CD4-positive, alpha-beta T cell (primary cell): ENCODE measurements around the gene B4GALT1. TPM values are rescaled to one million over a fixed set of nuclear protein-coding genes. Genes with fewer than 3 reads are reported as not detected.
A peak's percentile ranks its signal among the peaks of the same experiment; 100 is the strongest.

Source experiments
- ATAC-seq: fragments of 200-7000 bp; cut with Tn5 transposase; one replicate; pipeline ENCODE4 v1.10.0; 2022; ENCODE audit warnings: mild to moderate bottlenecking; ENCODE audit not compliant: poor library complexity
- CTCF ChIA-PET: fragments of 350-600 bp; sonication (Branson Sonifier 250); formaldehyde crosslinking; loops from one replicate; lab custom pipeline; 2021; ENCODE audit warnings: antibody characterized with exemption, inconsistent platforms; lab: Charles Lee
- POLR2A ChIA-PET: fragments of 350-600 bp; sonication (Branson Sonifier 250); formaldehyde crosslinking; loops from one replicate; lab custom pipeline; 2021; ENCODE audit warnings: antibody characterized with exemption, inconsistent platforms; lab: Charles Lee
- DNase-seq, 14 experiments: peaks; one replicate each; pipeline ENCODE4 v3.0.0-alpha.2; 2013 to 2020; ENCODE audit warnings: mixed read lengths in 2 of 14
- H3K27ac ChIP-seq, 2 donors: one replicate each; pipeline versions ENCODE4 v1.5.1 to v1.7.0; 2013; ENCODE audit warnings: low read length in 2 of 2, low read depth in 1 of 2, mild to moderate bottlenecking in 1 of 2
- H3K27me3 ChIP-seq, 2 experiments: 1 replicate in 1 of 2; 2 replicates in 1 of 2; pipeline versions ENCODE4 v1.6.1 to v1.7.0; 2013; ENCODE audit warnings: low read length in 2 of 2, control low read depth in 1 of 2, mild to moderate bottlenecking in 1 of 2, moderate library complexity in 1 of 2; ENCODE audit not compliant: insufficient read depth in 2 of 2, control insufficient read depth in 1 of 2
- H3K36me3 ChIP-seq: one replicate; pipeline ENCODE4 v1.6.1; 2013; ENCODE audit warnings: low read length, control low read depth; ENCODE audit not compliant: insufficient read depth
- H3K4me1 ChIP-seq: one replicate; pipeline ENCODE4 v1.6.1; 2013; ENCODE audit warnings: low read length, control low read depth; ENCODE audit not compliant: insufficient read depth
- H3K4me3 ChIP-seq: one replicate; pipeline ENCODE4 v1.5.1; 2013; ENCODE audit warnings: mild to moderate bottlenecking, low read length, moderate library complexity
- H3K9me3 ChIP-seq, 2 experiments: 1 replicate in 1 of 2; 2 replicates in 1 of 2; pipeline versions ENCODE4 v1.6.1 to v1.7.0; 2013; ENCODE audit warnings: low read length in 2 of 2, mild to moderate bottlenecking in 2 of 2, control low read depth in 1 of 2, moderate library complexity in 1 of 2; ENCODE audit not compliant: control insufficient read depth in 1 of 2, insufficient read depth in 1 of 2
- H3K27ac Mint-ChIP-seq: one replicate; pipeline ENCODE4 v1.8.0; 2020; ENCODE audit warnings: mixed read lengths
- H3K27me3 Mint-ChIP-seq: one replicate; pipeline ENCODE4 v1.8.0; 2021; ENCODE audit warnings: mixed read lengths
- H3K36me3 Mint-ChIP-seq: one replicate; pipeline ENCODE4 v1.8.0; 2021; ENCODE audit warnings: low read depth, mixed read lengths
- H3K4me1 Mint-ChIP-seq: one replicate; pipeline ENCODE4 v1.8.0; 2021; ENCODE audit warnings: low read depth, mixed read lengths
- H3K4me3 Mint-ChIP-seq: one replicate; pipeline ENCODE4 v1.8.0; 2020; ENCODE audit warnings: mild to moderate bottlenecking, mixed read lengths
- H3K9me3 Mint-ChIP-seq: one replicate; pipeline ENCODE4 v1.8.0; 2020; ENCODE audit warnings: mixed read lengths
- intact Hi-C, 2 experiments: fragments of 100-400 bp; cut with DNase I in 1 of 2; cut with micrococcal nuclease in 1 of 2; formaldehyde crosslinking; loops; one replicate each; pipeline versions ENCODE4 v1.15.1 to v1.9.0; 2023 to 2025; cut with DNase I, micrococcal nuclease
- total RNA-seq, 174 experiments: library from RNA in 2 of 174; stranded (reverse) in 2 of 174; gene quantifications; one replicate each; pipeline ENCODE4 v1.2.3 and lab custom pipeline; 2021 to 2026
- TF ChIP-seq, protein P1 (sequence below): fragments of 200-600 bp; IDR thresholded peaks from one replicate; pipeline ENCODE4 v1.8.0; 2022; ENCODE audit warnings: antibody characterized with exemption, mild to moderate bottlenecking

B4GALT1 gene
- total RNA-seq, 2 experiments from 2014 or later: 74.7 to 77.0 TPM

DNA sequence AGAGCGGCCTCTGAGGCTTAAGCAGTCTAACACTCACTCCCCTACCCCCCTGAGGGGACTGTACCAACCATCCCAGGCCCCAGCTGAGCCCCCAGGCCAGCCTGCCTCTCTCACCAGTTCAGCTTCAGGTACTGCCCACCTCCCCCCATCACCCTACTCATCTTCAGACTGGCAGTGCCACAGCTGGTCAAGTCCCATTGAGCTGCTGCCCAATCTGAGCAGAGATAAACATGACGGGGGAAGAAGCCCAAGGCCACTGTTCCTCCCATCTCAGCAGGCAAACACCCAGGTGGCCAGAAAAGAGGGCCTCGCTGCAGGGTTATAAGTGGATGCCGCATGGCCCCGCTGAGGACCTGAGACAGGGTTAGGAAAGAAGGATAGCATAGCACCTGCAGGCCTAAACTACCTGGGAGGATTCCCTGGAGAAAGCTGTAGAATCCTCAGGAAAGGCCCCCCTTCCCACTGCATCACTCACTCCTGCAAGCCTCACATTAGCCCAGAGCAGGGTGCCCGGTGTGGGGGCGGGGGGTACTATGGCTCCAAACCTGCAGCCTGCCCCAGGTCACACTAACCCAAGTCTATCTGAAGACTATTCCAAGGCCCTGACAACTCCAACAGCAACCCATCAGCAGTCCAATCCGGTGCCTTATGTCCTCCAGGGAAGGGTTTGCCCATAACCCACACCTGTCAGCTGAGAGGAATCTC, 3.6 kb downstream of the B4GALT1 start:
- TF ChIP-seq, protein P1, sequence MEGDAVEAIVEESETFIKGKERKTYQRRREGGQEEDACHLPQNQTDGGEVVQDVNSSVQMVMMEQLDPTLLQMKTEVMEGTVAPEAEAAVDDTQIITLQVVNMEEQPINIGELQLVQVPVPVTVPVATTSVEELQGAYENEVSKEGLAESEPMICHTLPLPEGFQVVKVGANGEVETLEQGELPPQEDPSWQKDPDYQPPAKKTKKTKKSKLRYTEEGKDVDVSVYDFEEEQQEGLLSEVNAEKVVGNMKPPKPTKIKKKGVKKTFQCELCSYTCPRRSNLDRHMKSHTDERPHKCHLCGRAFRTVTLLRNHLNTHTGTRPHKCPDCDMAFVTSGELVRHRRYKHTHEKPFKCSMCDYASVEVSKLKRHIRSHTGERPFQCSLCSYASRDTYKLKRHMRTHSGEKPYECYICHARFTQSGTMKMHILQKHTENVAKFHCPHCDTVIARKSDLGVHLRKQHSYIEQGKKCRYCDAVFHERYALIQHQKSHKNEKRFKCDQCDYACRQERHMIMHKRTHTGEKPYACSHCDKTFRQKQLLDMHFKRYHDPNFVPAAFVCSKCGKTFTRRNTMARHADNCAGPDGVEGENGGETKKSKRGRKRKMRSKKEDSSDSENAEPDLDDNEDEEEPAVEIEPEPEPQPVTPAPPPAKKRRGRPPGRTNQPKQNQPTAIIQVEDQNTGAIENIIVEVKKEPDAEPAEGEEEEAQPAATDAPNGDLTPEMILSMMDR: no peak
- no peaks in the 10 kb centered on the region for H3K9me3 ChIP-seq
- no peaks in the 10 kb centered on the region for H3K27me3 Mint-ChIP-seq
- POLR2A ChIA-PET: interaction anchor here (1.5 kb wide), 1 partner anchor 13 kb away, joined by 3 read pairs; no protein-coding TSS in a partner anchor
- H3K4me1 Mint-ChIP-seq: peaks cover 86% of the 10 kb centered on the region
- peaks cover 85% of the 10 kb centered on the region for H3K4me1 ChIP-seq
- ATAC-seq: no peak
- no peak for DNase-seq
- CTCF ChIA-PET: no interaction called here
- no peaks in the 10 kb centered on the region for H3K36me3 ChIP-seq
- H3K27ac ChIP-seq: peak overlapping the region; percentile 56 to 94
- no peaks in the 10 kb centered on the region for H3K27me3 ChIP-seq
- no peaks in the 10 kb centered on the region for H3K9me3 Mint-ChIP-seq
- peak overlapping the region; percentile 85 for H3K4me3 ChIP-seq
- no peaks in the 10 kb centered on the region for H3K36me3 Mint-ChIP-seq
- peak overlapping the region; percentile 81 for H3K4me3 Mint-ChIP-seq
- H3K27ac Mint-ChIP-seq: peak overlapping the region; percentile 97
- intact Hi-C loops: loop anchor here (2.0 to 10.0 kb wide), 5 partner anchors 15 to 609 kb away; partner anchors contain the start of genes NOL6 (in 1 of the 2), SMIM27 (in 1 of the 2) and TOPORS (in 1 of the 2)

DNA sequence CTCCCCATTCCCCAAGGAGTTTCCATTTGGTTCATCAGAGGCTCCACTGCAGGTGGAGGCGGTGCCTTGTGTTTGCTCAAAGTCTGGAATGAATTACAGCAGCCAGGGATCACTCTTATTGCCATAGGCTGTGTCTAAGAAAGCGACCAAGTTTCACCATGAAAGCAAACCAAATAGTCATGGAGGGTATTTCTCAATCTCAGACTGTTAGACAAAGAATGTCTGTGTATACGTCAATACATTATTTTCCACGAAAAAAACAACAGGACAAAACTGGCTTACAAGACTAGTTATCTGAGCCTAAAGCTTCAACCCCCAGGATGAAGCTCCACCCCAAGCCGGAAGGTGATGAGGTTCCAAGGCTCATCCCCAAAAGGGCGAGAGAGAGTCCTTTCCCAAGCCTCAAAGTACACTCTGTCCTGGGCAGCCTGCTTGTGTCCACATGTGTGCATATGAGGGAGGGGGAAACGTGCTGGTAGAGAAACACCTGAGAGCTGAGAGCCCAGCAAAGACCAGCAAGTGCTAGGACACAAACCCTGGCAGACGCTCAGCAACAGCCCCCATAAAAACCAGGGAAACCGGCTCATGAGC, 4.3 kb downstream of the B4GALT1 start:
- no peak for DNase-seq
- Mint-ChIP-seq H3K36me3 (no peaks in the 10 kb centered on the region), H3K4me3 (peak overlapping the region; percentile 69), H3K4me1 (peaks cover 86% of the 10 kb centered on the region), H3K9me3 (no peaks in the 10 kb centered on the region), H3K27ac (peak overlapping the region; percentile 97), H3K27me3 (no peaks in the 10 kb centered on the region)
- Histone ChIP-seq H3K36me3 (no peaks in the 10 kb centered on the region), H3K27me3 (no peaks in the 10 kb centered on the region), H3K4me3 (no peak overlapping the region), H3K4me1 (peaks cover 87% of the 10 kb centered on the region), H3K27ac (peak overlapping the region; percentile 56 to 94), H3K9me3 (no peaks in the 10 kb centered on the region)
- CTCF ChIA-PET: no interaction called here
- intact Hi-C loops: loop anchor here (10.0 kb wide), 3 partner anchors 48 to 608 kb away; partner anchors contain the start of genes NOL6 (in 1 of the 2), SMIM27 (in 1 of the 2) and TOPORS (in 1 of the 2)
- TF ChIP-seq, protein P1: no peak
- no peak for ATAC-seq
- POLR2A ChIA-PET: interaction anchor here (1.5 kb wide), 1 partner anchor 12 kb away, joined by 3 read pairs; no protein-coding TSS in a partner anchor

DNA sequence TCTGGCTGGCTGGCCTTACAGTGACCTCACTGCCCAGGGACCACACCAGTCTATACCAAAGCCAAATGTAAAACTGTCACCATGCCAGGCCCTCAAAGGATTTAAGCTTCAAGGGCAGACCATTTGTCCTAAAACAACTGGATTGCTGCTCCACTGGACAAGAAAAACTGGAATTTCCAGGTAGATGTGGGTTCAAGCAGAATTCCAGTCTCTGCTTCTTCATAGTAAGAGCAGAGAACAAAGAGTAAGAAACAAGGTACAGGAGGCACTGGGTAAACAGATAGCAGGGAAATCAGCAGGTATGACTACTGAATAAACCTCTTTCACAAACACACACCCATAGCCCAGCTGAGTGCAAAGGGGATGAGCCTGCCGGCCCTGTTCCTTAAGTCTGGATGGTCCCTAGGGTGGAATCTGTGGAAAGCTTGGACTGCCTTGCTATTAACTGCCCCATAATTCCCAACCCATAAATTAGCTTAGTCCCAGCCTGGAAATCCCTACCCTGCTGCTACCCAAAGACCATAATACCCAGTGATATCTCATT, 5.5 kb downstream of the B4GALT1 start:
- Histone ChIP-seq H3K9me3 (no peaks in the 10 kb centered on the region), H3K27me3 (no peaks in the 10 kb centered on the region), H3K36me3 (no peaks in the 10 kb centered on the region), H3K27ac (peak overlapping the region; percentile 76 to 94), H3K4me1 (peaks cover 88% of the 10 kb centered on the region), H3K4me3 (no peak overlapping the region)
- ATAC-seq (no peak), DNase-seq (no peak)
- intact Hi-C loops: loop anchor here (10.0 kb wide), 3 partner anchors 47 to 607 kb away; partner anchors contain the start of genes NOL6 (in 1 of the 2), SMIM27 (in 1 of the 2) and TOPORS (in 1 of the 2)
- Mint-ChIP-seq H3K27ac (peak overlapping the region; percentile 97), H3K4me1 (peaks cover 84% of the 10 kb centered on the region), H3K4me3 (peak overlapping the region; percentile 74), H3K9me3 (no peaks in the 10 kb centered on the region), H3K36me3 (no peaks in the 10 kb centered on the region), H3K27me3 (no peaks in the 10 kb centered on the region)
- TF ChIP-seq, protein P1: no peak
- CTCF ChIA-PET: interaction anchor here (1.4 kb wide), 1 partner anchor 10 kb away, joined by 7 read pairs; no protein-coding TSS in a partner anchor
- POLR2A ChIA-PET: interaction anchor here (2.2 to 2.9 kb wide), 2 partner anchors 10 to 20 kb away, joined by 10 to 13 read pairs; no protein-coding TSS in a partner anchor
